Astrocyte of the cerebellum (primary cell): ENCODE data around the gene GDPGP1.
A peak's percentile ranks its signal among the peaks of the same experiment; 100 is the strongest.
"Not testable (repeated sequence)": the region's sequence is repeated elsewhere in the genome, so short reads cannot be mapped to it uniquely, and the experiment has no call there.

Source experiments
- DNase-seq: peaks from one replicate; pipeline ENCODE4 v3.0.0-alpha.2; 2011; ENCODE audit warnings: low read depth
- H3K4me3 ChIP-seq: 2 replicates; pipeline ENCODE4 v1.5.1; 2011; ENCODE audit warnings: mild to moderate bottlenecking, low read depth, low read length, moderate library complexity
- CTCF ChIP-seq: IDR thresholded peaks from 2 replicates; pipeline ENCODE4 v1.5.1; 2012; ENCODE audit warnings: low read length, low read depth, moderate library complexity, mild to moderate bottlenecking; ENCODE audit errors: missing control alignments
- in situ Hi-C: cut with HindIII; loops from 2 replicates; pipeline ENCODE4 v1.10.0; 2017; ENCODE audit warnings: low sequenced_read_pairs

Gene GDPGP1

GRCh38 chr15:90270502-90271150, 36.6 kb downstream of the GDPGP1 start:
- in situ Hi-C loops = no loop called here

GRCh38 chr15:90271459-90272166, 37.6 kb downstream of the GDPGP1 start:
- in situ Hi-C loops = no loop called here
- no peak overlapping the region for H3K4me3 ChIP-seq
- no peak for TF ChIP-seq CTCF
- no peak for DNase-seq

More at GRCh38 chr15:90270502-90271150, 36.6 kb downstream of the GDPGP1 start:
- H3K4me3 ChIP-seq = no peak overlapping the region
- TF ChIP-seq CTCF = no peak
- no peak for DNase-seq

GRCh38 chr15:90278467-90278866, 44.5 kb downstream of the GDPGP1 start:
- DNase-seq, in situ Hi-C loops, H3K4me3 ChIP-seq: not testable (repeated sequence)

GRCh38 chr15:90280743-90281142, 46.7 kb downstream of the GDPGP1 start:
- H3K4me3 ChIP-seq, in situ Hi-C loops, DNase-seq: not testable (repeated sequence)

- DNase-seq, in situ Hi-C loops, H3K4me3 ChIP-seq: not testable (repeated sequence)
Observed at GRCh38 chr15:90281637-90282036, 47.6 kb downstream of the GDPGP1 start.

GRCh38 chr15:90286678-90287077, 52.7 kb downstream of the GDPGP1 start:
- peak; percentile 49 for TF ChIP-seq CTCF
- no peak for DNase-seq
- H3K4me3 ChIP-seq = no peak overlapping the region
- in situ Hi-C loops = no loop called here

- no peak for TF ChIP-seq CTCF
- no peak overlapping the region for H3K4me3 ChIP-seq
- in situ Hi-C loops = no loop called here
- DNase-seq = no peak
Observed at GRCh38 chr15:90287101-90287500, 53.1 kb downstream of the GDPGP1 start.

- no peak for TF ChIP-seq CTCF
- in situ Hi-C loops = no loop called here
- no peak overlapping the region for H3K4me3 ChIP-seq
- DNase-seq = no peak
Observed at GRCh38 chr15:90287946-90288345, 53.9 kb downstream of the GDPGP1 start.
